A549 (cell line): Measurements from ENCODE around the gene PKN2.

Experiments
- BHLHE40 ChIP-seq: IDR thresholded peaks from 2 replicates; pipeline ENCODE4 v1.6.1; 2012; ENCODE audit warnings: low read depth, low read length, inconsistent platforms
- CBX2 ChIP-seq: fragments of 200-600 bp; sonication (generic); IDR thresholded peaks from 2 replicates; pipeline ENCODE4 v1.6.1; 2016; ENCODE audit warnings: low read depth, mild to moderate bottlenecking, borderline replicate concordance
- TF ChIP-seq, protein P1 (sequence below): IDR thresholded peaks from 2 replicates; pipeline ENCODE4 v1.6.1; 2012
- TF ChIP-seq, protein P2 (sequence below): fragments of >200 bp; sonication (Bioruptor Twin); formaldehyde crosslinking; IDR thresholded peaks from 3 replicates; pipeline ENCODE4 v1.5.1; 2016
- TF ChIP-seq, protein P3 (sequence below): IDR thresholded peaks from 2 replicates; pipeline ENCODE4 v1.6.1; 2012; ENCODE audit warnings: low read depth, borderline replicate concordance

DNA sequence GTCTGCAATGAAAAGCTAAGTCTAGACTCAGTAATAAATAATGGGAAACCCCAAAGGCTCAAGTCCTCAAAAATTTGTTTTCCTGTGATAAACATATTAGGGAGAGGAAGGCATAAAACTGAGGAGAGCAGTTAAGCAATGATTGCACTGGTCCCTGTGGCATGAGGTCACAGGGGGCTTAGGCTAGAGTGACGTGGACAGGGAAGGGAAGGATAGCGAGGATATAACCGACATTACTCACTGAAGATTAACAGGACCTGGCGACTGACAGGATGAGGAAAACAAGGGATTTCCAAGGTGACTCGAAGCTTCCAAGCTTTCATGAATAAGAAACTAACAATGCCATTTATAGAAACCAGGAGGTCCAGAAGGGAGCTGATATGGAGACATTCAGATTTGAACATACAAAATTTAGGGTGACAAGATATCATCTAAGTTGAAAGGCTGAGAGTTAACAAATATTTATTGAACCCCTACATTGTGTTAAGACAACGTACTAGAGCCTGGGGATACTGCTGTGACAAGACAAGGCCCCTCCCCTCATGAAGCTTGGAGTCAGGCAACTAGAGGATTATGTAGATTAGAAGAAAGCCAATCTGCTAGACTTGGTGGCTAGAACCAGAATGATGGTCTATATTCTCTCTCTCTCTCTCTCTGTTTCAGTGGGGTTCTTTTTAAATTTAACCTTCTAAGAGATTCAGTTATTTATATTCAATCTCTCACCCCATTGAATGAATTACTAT, 33.2 kb upstream of the PKN2 start:
- TF ChIP-seq BHLHE40 (no peak), CBX2 (no peak)
- TF ChIP-seq, protein P1, sequence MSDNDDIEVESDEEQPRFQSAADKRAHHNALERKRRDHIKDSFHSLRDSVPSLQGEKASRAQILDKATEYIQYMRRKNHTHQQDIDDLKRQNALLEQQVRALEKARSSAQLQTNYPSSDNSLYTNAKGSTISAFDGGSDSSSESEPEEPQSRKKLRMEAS, result no peak
- TF ChIP-seq, protein P2, sequence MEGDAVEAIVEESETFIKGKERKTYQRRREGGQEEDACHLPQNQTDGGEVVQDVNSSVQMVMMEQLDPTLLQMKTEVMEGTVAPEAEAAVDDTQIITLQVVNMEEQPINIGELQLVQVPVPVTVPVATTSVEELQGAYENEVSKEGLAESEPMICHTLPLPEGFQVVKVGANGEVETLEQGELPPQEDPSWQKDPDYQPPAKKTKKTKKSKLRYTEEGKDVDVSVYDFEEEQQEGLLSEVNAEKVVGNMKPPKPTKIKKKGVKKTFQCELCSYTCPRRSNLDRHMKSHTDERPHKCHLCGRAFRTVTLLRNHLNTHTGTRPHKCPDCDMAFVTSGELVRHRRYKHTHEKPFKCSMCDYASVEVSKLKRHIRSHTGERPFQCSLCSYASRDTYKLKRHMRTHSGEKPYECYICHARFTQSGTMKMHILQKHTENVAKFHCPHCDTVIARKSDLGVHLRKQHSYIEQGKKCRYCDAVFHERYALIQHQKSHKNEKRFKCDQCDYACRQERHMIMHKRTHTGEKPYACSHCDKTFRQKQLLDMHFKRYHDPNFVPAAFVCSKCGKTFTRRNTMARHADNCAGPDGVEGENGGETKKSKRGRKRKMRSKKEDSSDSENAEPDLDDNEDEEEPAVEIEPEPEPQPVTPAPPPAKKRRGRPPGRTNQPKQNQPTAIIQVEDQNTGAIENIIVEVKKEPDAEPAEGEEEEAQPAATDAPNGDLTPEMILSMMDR, result no peak
- TF ChIP-seq, protein P3, sequence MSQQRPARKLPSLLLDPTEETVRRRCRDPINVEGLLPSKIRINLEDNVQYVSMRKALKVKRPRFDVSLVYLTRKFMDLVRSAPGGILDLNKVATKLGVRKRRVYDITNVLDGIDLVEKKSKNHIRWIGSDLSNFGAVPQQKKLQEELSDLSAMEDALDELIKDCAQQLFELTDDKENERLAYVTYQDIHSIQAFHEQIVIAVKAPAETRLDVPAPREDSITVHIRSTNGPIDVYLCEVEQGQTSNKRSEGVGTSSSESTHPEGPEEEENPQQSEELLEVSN, result no peak
